PC-9 (cell line): Measurements from ENCODE around the gene IQSEC1. TPM values are rescaled to one million over a fixed set of nuclear protein-coding genes. Genes with fewer than 3 reads are reported as not detected.

ENCODE experiments used
- BruUV-seq: library from RNA; stranded (reverse); fragments of 400-500 nt; replicated peaks from 2 replicates; lab custom pipeline; 2021; lab: Mats Ljungman, UMichigan
- CTCF ChIA-PET: fragments of 300-600 bp; sonication (Branson Sonifier 250); formaldehyde crosslinking; loops from one replicate; lab custom pipeline; 2022; ENCODE audit warnings: antibody characterized with exemption; lab: Charles Lee
- POLR2A ChIA-PET: fragments of 300-600 bp; sonication (Branson Sonifier 250); formaldehyde crosslinking; loops from one replicate; lab custom pipeline; 2022; ENCODE audit warnings: antibody characterized with exemption; ENCODE audit not compliant: unreplicated experiment; lab: Charles Lee
- DNase-seq, 2 experiments: peaks; one replicate each; pipeline versions ENCODE4 v3.0.0 to v3.0.0-alpha.2; 2015 to 2022; ENCODE audit warnings: mixed read lengths in 1 of 2
- H2AFZ ChIP-seq: fragments of 200-600 bp; sonication (generic); 2 replicates; pipeline ENCODE4 v1.8.1; 2017; ENCODE audit warnings: antibody characterized with exemption
- H3F3A ChIP-seq: fragments of 200-600 bp; sonication (generic); 2 replicates; pipeline ENCODE4 v1.8.1; 2017; ENCODE audit warnings: antibody characterized with exemption, mild to moderate bottlenecking, low read depth; ENCODE audit not compliant: insufficient read depth
- H3K27ac ChIP-seq: fragments of 200-600 bp; sonication (generic); 2 replicates; pipeline ENCODE4 v1.6.1; 2016; ENCODE audit warnings: mixed run types
- H3K27me3 ChIP-seq: fragments of 200-600 bp; sonication (generic); 2 replicates; pipeline ENCODE4 v1.6.1; 2016; ENCODE audit warnings: low read depth, mixed run types; ENCODE audit not compliant: insufficient read depth
- H3K36me3 ChIP-seq: fragments of 200-600 bp; sonication (generic); 2 replicates; pipeline ENCODE4 v1.6.1; 2016; ENCODE audit warnings: low read depth, mixed run types
- H3K4me1 ChIP-seq: fragments of 200-600 bp; sonication (generic); replicated peaks from 2 replicates; pipeline ENCODE4 v1.6.1; 2016; ENCODE audit warnings: mixed run types; ENCODE audit not compliant: insufficient read depth
- H3K4me2 ChIP-seq: fragments of 200-600 bp; sonication (generic); 2 replicates; pipeline ENCODE4 v1.6.1; 2017; ENCODE audit warnings: mixed run types
- H3K4me3 ChIP-seq: fragments of 200-600 bp; sonication (generic); 2 replicates; pipeline ENCODE4 v1.6.1; 2016; ENCODE audit warnings: mixed run types
- H3K79me2 ChIP-seq: fragments of 200-600 bp; sonication (generic); 2 replicates; pipeline ENCODE4 v1.6.1; 2017; ENCODE audit warnings: low read depth, mixed run types
- H3K9me2 ChIP-seq: fragments of 200-600 bp; sonication (generic); 2 replicates; pipeline ENCODE4 v1.8.1; 2017; ENCODE audit warnings: mild to moderate bottlenecking; ENCODE audit not compliant: insufficient read depth
- H3K9me3 ChIP-seq: fragments of 200-600 bp; sonication (generic); 2 replicates; pipeline ENCODE4 v1.8.1; 2016; ENCODE audit warnings: low read depth; ENCODE audit not compliant: insufficient read depth
- H4K20me1 ChIP-seq: fragments of 200-600 bp; sonication (generic); 2 replicates; pipeline ENCODE4 v1.8.1; 2017; ENCODE audit not compliant: insufficient read depth
- EZH2 ChIP-seq: fragments of 200-600 bp; sonication (generic); IDR thresholded peaks from 2 replicates; pipeline ENCODE4 v1.8.0; 2017; ENCODE audit warnings: antibody characterized with exemption, low read depth
- intact Hi-C: fragments of 100-400 bp; cut with micrococcal nuclease; formaldehyde crosslinking; loops from one replicate; pipeline ENCODE4 v1.10.0; 2022; ENCODE audit not compliant: unreplicated experiment
- total RNA-seq: library from RNA; stranded (reverse); gene quantifications from 2 replicates; pipeline ENCODE4 v1.2.3, GENCODE V29; 2021
- TF ChIP-seq, protein P1 (sequence below): fragments of 200-600 bp; sonication (generic); conservative IDR thresholded peaks from 2 replicates; pipeline ENCODE4 v1.6.1; 2017; ENCODE audit warnings: mixed run types, antibody characterized with exemption, mild to moderate bottlenecking, moderate library complexity

The IQSEC1 gene
- total RNA-seq, 1 experiment from 2014 or later: 30.7 TPM

DNA sequence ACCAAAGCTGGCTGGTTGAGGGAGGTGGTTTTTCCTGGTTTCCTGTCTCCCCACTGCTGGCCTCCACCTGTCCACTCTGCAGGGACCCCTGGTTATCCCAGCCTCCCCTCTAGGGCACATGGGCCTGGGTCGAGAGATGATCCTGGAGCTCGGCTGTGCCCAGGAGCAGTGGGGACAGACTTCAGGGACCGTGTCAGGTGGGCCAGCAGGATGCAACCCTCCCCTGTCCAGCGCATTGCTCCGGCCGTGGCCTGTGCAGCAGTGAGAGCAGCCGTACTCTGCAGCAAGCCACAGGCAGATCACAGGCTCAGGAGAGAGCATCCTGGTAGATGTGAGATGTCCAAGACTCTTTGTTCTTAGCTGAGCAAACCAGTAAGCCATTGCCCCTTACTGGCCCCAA lies 139.3 kb downstream of the IQSEC1 start:
- Histone ChIP-seq H4K20me1 (peaks cover 41% of the 10 kb centered on the region), H2AFZ (no peak overlapping the region), H3F3A (no peaks in the 10 kb centered on the region), H3K9me2 (no peaks in the 10 kb centered on the region), H3K79me2 (no peaks in the 10 kb centered on the region), H3K9me3 (no peaks in the 10 kb centered on the region), H3K27ac (no peak overlapping the region), H3K27me3 (no peaks in the 10 kb centered on the region), H3K36me3 (no peaks in the 10 kb centered on the region; the same call in 1 of the 2 replicates), H3K4me3 (no peak overlapping the region), H3K4me1 (no peaks in the 10 kb centered on the region), H3K4me2 (no peak overlapping the region)
- intact Hi-C loops: no loop called here
- POLR2A ChIA-PET: no interaction called here
- no TSS peak for BruUV-seq
- TF ChIP-seq, protein P1, sequence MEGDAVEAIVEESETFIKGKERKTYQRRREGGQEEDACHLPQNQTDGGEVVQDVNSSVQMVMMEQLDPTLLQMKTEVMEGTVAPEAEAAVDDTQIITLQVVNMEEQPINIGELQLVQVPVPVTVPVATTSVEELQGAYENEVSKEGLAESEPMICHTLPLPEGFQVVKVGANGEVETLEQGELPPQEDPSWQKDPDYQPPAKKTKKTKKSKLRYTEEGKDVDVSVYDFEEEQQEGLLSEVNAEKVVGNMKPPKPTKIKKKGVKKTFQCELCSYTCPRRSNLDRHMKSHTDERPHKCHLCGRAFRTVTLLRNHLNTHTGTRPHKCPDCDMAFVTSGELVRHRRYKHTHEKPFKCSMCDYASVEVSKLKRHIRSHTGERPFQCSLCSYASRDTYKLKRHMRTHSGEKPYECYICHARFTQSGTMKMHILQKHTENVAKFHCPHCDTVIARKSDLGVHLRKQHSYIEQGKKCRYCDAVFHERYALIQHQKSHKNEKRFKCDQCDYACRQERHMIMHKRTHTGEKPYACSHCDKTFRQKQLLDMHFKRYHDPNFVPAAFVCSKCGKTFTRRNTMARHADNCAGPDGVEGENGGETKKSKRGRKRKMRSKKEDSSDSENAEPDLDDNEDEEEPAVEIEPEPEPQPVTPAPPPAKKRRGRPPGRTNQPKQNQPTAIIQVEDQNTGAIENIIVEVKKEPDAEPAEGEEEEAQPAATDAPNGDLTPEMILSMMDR: no peak
- DNase-seq: no peak
- CTCF ChIA-PET: interaction anchor here (0.6 kb wide), 1 partner anchor 1335 kb away, joined by 5 read pairs; no protein-coding TSS in a partner anchor

DNA sequence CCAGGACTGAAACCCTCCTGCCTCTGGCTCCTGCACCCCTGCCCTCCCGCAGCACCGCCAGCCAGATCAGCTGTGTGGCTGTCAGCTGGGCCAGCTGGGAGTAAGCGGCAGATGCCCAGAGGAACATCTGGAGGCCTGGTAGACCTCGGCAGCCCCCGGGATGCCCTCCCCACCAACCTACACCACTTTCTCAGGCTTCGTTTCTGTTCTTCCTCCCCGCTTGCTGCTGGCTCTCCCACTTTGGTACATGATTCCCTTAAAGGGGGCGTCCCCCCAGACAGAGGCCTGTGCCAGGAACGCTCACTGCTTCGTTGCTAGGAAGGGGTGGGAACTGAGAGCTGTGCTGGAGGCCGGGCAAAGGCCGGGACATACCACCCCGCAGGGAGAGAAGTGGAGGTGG lies 140.5 kb downstream of the IQSEC1 start:
- Histone ChIP-seq H3K9me3 (no peaks in the 10 kb centered on the region), H4K20me1 (peaks cover 43% of the 10 kb centered on the region), H2AFZ (no peak overlapping the region), H3F3A (no peaks in the 10 kb centered on the region), H3K9me2 (no peaks in the 10 kb centered on the region), H3K4me2 (no peak overlapping the region), H3K27ac (no peak overlapping the region), H3K4me3 (no peak overlapping the region), H3K27me3 (no peaks in the 10 kb centered on the region), H3K79me2 (no peaks in the 10 kb centered on the region), H3K4me1 (no peaks in the 10 kb centered on the region), H3K36me3 (no peaks in the 10 kb centered on the region)
- ChIA-PET POLR2A (no interaction called here), CTCF (interaction anchor here (0.6 kb wide), 1 partner anchor 20 kb away, joined by 5 read pairs; no protein-coding TSS in a partner anchor)
- DNase-seq: no peak
- TF ChIP-seq, protein P1: no peak
- TF ChIP-seq EZH2: no peak
- BruUV-seq: no TSS peak
- intact Hi-C loops: no loop called here

DNA sequence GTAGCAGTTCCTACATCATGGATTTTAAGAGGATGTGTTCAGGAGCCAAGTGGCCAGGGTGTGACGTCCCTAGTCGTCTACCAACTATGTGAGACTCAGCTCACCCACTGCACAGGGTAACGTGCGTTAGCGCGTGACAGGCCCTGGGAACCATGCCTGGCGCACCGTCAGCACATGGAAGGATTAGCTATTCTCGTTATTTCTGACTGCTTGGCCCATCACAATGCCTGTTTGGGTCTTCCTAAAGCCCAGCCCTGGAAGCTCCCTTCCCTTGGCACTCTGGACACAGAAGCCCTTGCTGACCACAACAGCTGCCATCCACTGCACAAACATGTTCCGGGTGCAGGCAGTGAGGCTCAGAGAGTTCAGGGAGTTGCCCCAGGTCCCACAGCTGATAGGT lies 140.9 kb downstream of the IQSEC1 start:
- no peak for DNase-seq
- intact Hi-C loops: no loop called here
- no peak overlapping the region for H2AFZ ChIP-seq
- H3K9me2 ChIP-seq: no peaks in the 10 kb centered on the region
- no peaks in the 10 kb centered on the region for H3K27me3 ChIP-seq
- H4K20me1 ChIP-seq: peaks cover 48% of the 10 kb centered on the region
- H3K79me2 ChIP-seq: no peaks in the 10 kb centered on the region
- no peaks in the 10 kb centered on the region for H3F3A ChIP-seq
- ChIA-PET CTCF (no interaction called here), POLR2A (no interaction called here)
- BruUV-seq: no TSS peak
- no peak overlapping the region for H3K27ac ChIP-seq
- no peaks in the 10 kb centered on the region for H3K9me3 ChIP-seq
- no peak overlapping the region for H3K4me2 ChIP-seq
- no peak overlapping the region for H3K4me3 ChIP-seq
- TF ChIP-seq, protein P1: no peak
- no peak for TF ChIP-seq EZH2
- no peaks in the 10 kb centered on the region for H3K36me3 ChIP-seq
- H3K4me1 ChIP-seq: no peaks in the 10 kb centered on the region
